OCI-LY1 (cell line): ENCODE results near the gene ERBB4.

Experiments used
- H2AFZ ChIP-seq: fragments of 200-600 bp; sonication (generic), shearing (Covaris generic); 2 replicates; pipeline ENCODE4 v1.6.0; 2014; ENCODE audit warnings: antibody characterized with exemption, mild to moderate bottlenecking, low read length
- H3F3A ChIP-seq: fragments of 200-600 bp; sonication (generic), shearing (Covaris generic); 2 replicates; pipeline ENCODE4 v1.6.0; 2014; ENCODE audit warnings: mild to moderate bottlenecking, antibody characterized with exemption, low read length, moderate library complexity; ENCODE audit not compliant: insufficient read depth
- H3K27ac ChIP-seq: fragments of 200-600 bp; sonication (generic); 2 replicates; pipeline ENCODE4 v1.5.1; 2014; ENCODE audit warnings: low read length, mixed run types, mild to moderate bottlenecking, low read depth; ENCODE audit not compliant: poor library complexity, severe bottlenecking
- H3K27me3 ChIP-seq: fragments of 200-600 bp; sonication (generic); 2 replicates; pipeline ENCODE4 v1.6.0; 2014; ENCODE audit warnings: antibody characterized with exemption, mild to moderate bottlenecking, low read length, moderate library complexity; ENCODE audit not compliant: insufficient read depth
- H3K36me3 ChIP-seq: fragments of 200-600 bp; sonication (generic); 2 replicates; pipeline ENCODE4 v1.6.1; 2014; ENCODE audit warnings: mild to moderate bottlenecking, antibody characterized with exemption, low read length, moderate library complexity, mixed read lengths; ENCODE audit not compliant: insufficient read depth
- H3K4me1 ChIP-seq: fragments of 200-600 bp; sonication (generic); 2 replicates; pipeline ENCODE4 v1.5.1; 2014; ENCODE audit warnings: mild to moderate bottlenecking, low read length, moderate library complexity; ENCODE audit not compliant: insufficient read depth, severe bottlenecking
- H3K4me2 ChIP-seq: fragments of 200-600 bp; sonication (generic), shearing (Covaris generic); 2 replicates; pipeline ENCODE4 v1.6.1; 2014; ENCODE audit warnings: low read length
- H3K4me3 ChIP-seq: fragments of 200-600 bp; sonication (generic); 2 replicates; pipeline ENCODE4 v1.5.1; 2014; ENCODE audit warnings: low read length, low read depth, mild to moderate bottlenecking, mixed read lengths; ENCODE audit not compliant: poor library complexity, severe bottlenecking
- H3K79me2 ChIP-seq: fragments of 200-600 bp; shearing (Covaris generic); 2 replicates; pipeline ENCODE4 v1.6.1; 2016; ENCODE audit warnings: mixed run types, low read length, mixed read lengths; ENCODE audit not compliant: insufficient read depth
- H3K9ac ChIP-seq: fragments of 200-600 bp; sonication (generic), shearing (Covaris generic); 2 replicates; pipeline ENCODE4 v1.6.1; 2014; ENCODE audit warnings: mild to moderate bottlenecking, low read length, mixed read lengths
- H3K9me2 ChIP-seq: fragments of 200-600 bp; sonication (generic), shearing (Covaris generic); 2 replicates; pipeline ENCODE4 v1.6.1; 2014; ENCODE audit warnings: low read depth, mild to moderate bottlenecking, low read length, mixed read lengths
- H3K9me3 ChIP-seq: fragments of 200-600 bp; shearing (Covaris generic); 2 replicates; pipeline ENCODE4 v1.6.1; 2014; ENCODE audit warnings: low read length, mixed read lengths
- H4K20me1 ChIP-seq: fragments of 200-600 bp; sonication (generic), shearing (Covaris generic); 2 replicates; pipeline ENCODE4 v1.6.0; 2016; ENCODE audit warnings: mild to moderate bottlenecking, low read length; ENCODE audit not compliant: insufficient read depth
- CTCF ChIP-seq: fragments of 200-600 bp; sonication (generic), shearing (Covaris generic); IDR thresholded peaks from 2 replicates; pipeline ENCODE4 v1.5.1; 2017; ENCODE audit warnings: mild to moderate bottlenecking, antibody characterized with exemption, low read length, moderate library complexity, mixed read lengths
- EZH2 ChIP-seq: fragments of 200-600 bp; sonication (generic), shearing (Covaris generic); IDR thresholded peaks from 2 replicates; pipeline ENCODE4 v1.8.0; 2017; ENCODE audit warnings: borderline replicate concordance, mixed run types, mild to moderate bottlenecking, antibody characterized with exemption, low read length, moderate library complexity, mixed read lengths

ERBB4 gene

GRCh38 chr2:211875488-211875887 lies 663.1 kb downstream of the ERBB4 start:
- H3K27me3 ChIP-seq, result no peaks in the 10 kb centered on the region
- H4K20me1 ChIP-seq, result no peaks in the 10 kb centered on the region
- no peaks in the 10 kb centered on the region for H3K9me2 ChIP-seq
- no peaks in the 10 kb centered on the region for H3F3A ChIP-seq
- H3K4me3 ChIP-seq, result no peak overlapping the region
- H3K4me1 ChIP-seq, result peaks cover 20% of the 10 kb centered on the region
- no peaks in the 10 kb centered on the region for H3K9me3 ChIP-seq
- no peak overlapping the region for H3K9ac ChIP-seq
- H2AFZ ChIP-seq, result no peak overlapping the region
- H3K4me2 ChIP-seq, result no peak overlapping the region
- TF ChIP-seq CTCF (no peak), EZH2 (no peak)
- no peak overlapping the region for H3K27ac ChIP-seq
- H3K79me2 ChIP-seq, result no peaks in the 10 kb centered on the region
- H3K36me3 ChIP-seq, result no peaks in the 10 kb centered on the region

GRCh38 chr2:211868996-211869533 lies 669.5 kb downstream of the ERBB4 start:
- H4K20me1 ChIP-seq, result no peaks in the 10 kb centered on the region

GRCh38 chr2:211867845-211868451 lies 670.7 kb downstream of the ERBB4 start:
- no peak overlapping the region for H3K4me2 ChIP-seq

More at GRCh38 chr2:211868996-211869533, 669.5 kb downstream of the ERBB4 start:
- no peak overlapping the region for H2AFZ ChIP-seq
- no peaks in the 10 kb centered on the region for H3K27me3 ChIP-seq
- TF ChIP-seq EZH2, result no peak
- TF ChIP-seq CTCF, result no peak
- no peaks in the 10 kb centered on the region for H3K9me3 ChIP-seq
- no peak overlapping the region for H3K9ac ChIP-seq
- no peaks in the 10 kb centered on the region for H3K79me2 ChIP-seq
- H3K4me3 ChIP-seq, result no peak overlapping the region
- H3F3A ChIP-seq, result no peaks in the 10 kb centered on the region
- no peak overlapping the region for H3K4me2 ChIP-seq
- no peaks in the 10 kb centered on the region for H3K9me2 ChIP-seq
- peaks cover 3% of the 10 kb centered on the region for H3K4me1 ChIP-seq
- H3K36me3 ChIP-seq, result no peaks in the 10 kb centered on the region
- no peak overlapping the region for H3K27ac ChIP-seq

More at GRCh38 chr2:211867845-211868451, 670.7 kb downstream of the ERBB4 start:
- peaks cover 3% of the 10 kb centered on the region for H3K4me1 ChIP-seq
- H3K9ac ChIP-seq, result no peak overlapping the region
- H3K9me3 ChIP-seq, result no peaks in the 10 kb centered on the region
- no peaks in the 10 kb centered on the region for H3K9me2 ChIP-seq
- no peak for TF ChIP-seq EZH2
- no peak for TF ChIP-seq CTCF
- no peaks in the 10 kb centered on the region for H3F3A ChIP-seq
- no peak overlapping the region for H3K4me3 ChIP-seq
- H3K79me2 ChIP-seq, result no peaks in the 10 kb centered on the region
- no peaks in the 10 kb centered on the region for H3K36me3 ChIP-seq
- H3K27ac ChIP-seq, result no peak overlapping the region
- H3K27me3 ChIP-seq, result no peaks in the 10 kb centered on the region
- H4K20me1 ChIP-seq, result no peaks in the 10 kb centered on the region
- no peak overlapping the region for H2AFZ ChIP-seq
